H1 (cell line): Measurements from ENCODE around the gene CPHXL2. TPM values are rescaled to one million over a fixed set of nuclear protein-coding genes. Genes with fewer than 3 reads are reported as not detected.

ENCODE experiments used
- CTCF ChIA-PET: fragments of 300-600 bp; sonication (Branson Sonifier 250); formaldehyde crosslinking; loops from one replicate; lab custom pipeline; 2021; ENCODE audit not compliant: partially characterized antibody; lab: Charles Lee
- POLR2A ChIA-PET: fragments of 300-600 bp; sonication (Branson Sonifier 250); formaldehyde crosslinking; loops from one replicate; lab custom pipeline; 2021; ENCODE audit warnings: inconsistent platforms; ENCODE audit not compliant: partially characterized antibody; lab: Charles Lee
- DNase-seq, 2 experiments: peaks; one replicate each; pipeline versions ENCODE4 v3.0.0 to v3.0.0-alpha.2; 2010 to 2022; ENCODE audit warnings: low spot score in 2 of 2, low read depth in 1 of 2, mixed read lengths in 1 of 2
- FAIRE-seq: peaks from 2 replicates; lab custom pipeline; 2011; peaks lifted over from hg19 to GRCh38; lab: Jason Lieb, UNC
- H2AFZ ChIP-seq: 2 replicates; pipeline ENCODE4 v1.8.1; 2012; ENCODE audit warnings: low read length, inconsistent platforms
- H2AK5ac ChIP-seq: 2 replicates; pipeline ENCODE4 v1.6.1; 2013; ENCODE audit warnings: low read depth, low read length
- H2BK120ac ChIP-seq: replicated peaks from 2 replicates; pipeline ENCODE3; 2013; ENCODE audit warnings: low read depth, low read length, inconsistent platforms
- H2BK12ac ChIP-seq: 2 replicates; pipeline ENCODE4 v1.6.1; 2013; ENCODE audit warnings: low read depth, low read length
- H2BK15ac ChIP-seq: 2 replicates; pipeline ENCODE4 v1.6.1; 2013; ENCODE audit warnings: low read length
- H2BK20ac ChIP-seq: 2 replicates; pipeline ENCODE4 v1.6.1; 2013; ENCODE audit warnings: low read length
- H2BK5ac ChIP-seq: 2 replicates; pipeline ENCODE4 v1.6.1; 2013; ENCODE audit warnings: low read depth, low read length
- H3K14ac ChIP-seq: 2 replicates; pipeline ENCODE4 v1.6.1; 2013; ENCODE audit warnings: inconsistent platforms; ENCODE audit not compliant: insufficient read length
- H3K18ac ChIP-seq: 2 replicates; pipeline ENCODE4 v1.6.1; 2013; ENCODE audit warnings: low read length; ENCODE audit errors: extremely low read depth
- H3K23ac ChIP-seq: 2 replicates; pipeline ENCODE4 v1.6.1; 2013; ENCODE audit warnings: inconsistent platforms; ENCODE audit not compliant: insufficient read length
- H3K23me2 ChIP-seq: 2 replicates; pipeline ENCODE4 v1.6.1; 2013; ENCODE audit warnings: low read depth, low read length
- H3K27ac ChIP-seq: 2 replicates; pipeline ENCODE4 v1.6.1; 2011; ENCODE audit warnings: low read depth, low read length, inconsistent platforms
- H3K27me3 ChIP-seq, 4 experiments: replicated peaks in 1 of 4; 1 replicate in 1 of 4; 2 replicates in 3 of 4; pipeline versions ENCODE4 v1.6.1 to v1.8.1; 2011 to 2013; ENCODE audit warnings: low read length in 3 of 4, mild to moderate bottlenecking in 3 of 4, inconsistent platforms in 2 of 4, mixed read lengths in 2 of 4, moderate library complexity in 1 of 4; ENCODE audit not compliant: control insufficient read depth in 3 of 4, insufficient read depth in 3 of 4; ENCODE audit errors: extremely low read depth in 1 of 4
- H3K36me3 ChIP-seq, 4 experiments: 2 replicates each; pipeline versions ENCODE4 v1.6.1 to v1.8.1; 2011 to 2013; ENCODE audit warnings: mild to moderate bottlenecking in 4 of 4, low read length in 3 of 4, moderate library complexity in 2 of 4, control low read depth in 1 of 4, inconsistent platforms in 1 of 4; ENCODE audit not compliant: insufficient read depth in 4 of 4, control insufficient read depth in 2 of 4
- H3K4ac ChIP-seq: replicated peaks from 2 replicates; pipeline ENCODE3; 2013; ENCODE audit warnings: low read length, low read depth, mixed read lengths, inconsistent platforms; ENCODE audit not compliant: insufficient read length
- H3K4me1 ChIP-seq, 4 experiments: replicated peaks in 1 of 4; 1 replicate in 1 of 4; 2 replicates in 3 of 4; pipeline versions ENCODE4 v1.6.1 to v1.8.1; 2011 to 2013; ENCODE audit warnings: low read length in 3 of 4, inconsistent platforms in 2 of 4, mixed read lengths in 1 of 4; ENCODE audit not compliant: insufficient read depth in 4 of 4, control insufficient read depth in 3 of 4
- H3K4me2 ChIP-seq, 2 experiments: 2 replicates each; pipeline versions ENCODE4 v1.6.1 to v1.8.1; 2011 to 2013; ENCODE audit warnings: low read depth in 2 of 2, low read length in 2 of 2, control low read depth in 1 of 2, inconsistent platforms in 1 of 2, mild to moderate bottlenecking in 1 of 2; ENCODE audit not compliant: insufficient read depth in 1 of 2
- H3K4me3 ChIP-seq, 4 experiments: fragments of 200-600, 300-600 bp in 1 of 4; sonication (generic), shearing (Covaris generic), sonication (Bioruptor Twin) in 1 of 4; 2 replicates each; pipeline versions ENCODE4 v1.5.1 to v1.8.1; 2011 to 2016; ENCODE audit warnings: low read length in 4 of 4, low read depth in 3 of 4, control low read depth in 2 of 4, inconsistent platforms in 2 of 4, mild to moderate bottlenecking in 2 of 4, mixed read lengths in 1 of 4, moderate library complexity in 1 of 4; ENCODE audit not compliant: insufficient read depth in 2 of 4; ENCODE audit errors: extremely low read depth in 1 of 4
- H3K56ac ChIP-seq: replicated peaks from 2 replicates; pipeline ENCODE3; 2013; ENCODE audit warnings: low read depth, mild to moderate bottlenecking, mixed read lengths, low read length, inconsistent platforms; ENCODE audit not compliant: insufficient read length
- H3K79me1 ChIP-seq: 2 replicates; pipeline ENCODE4 v1.6.1; 2013; ENCODE audit warnings: low read depth, low read length, control low read depth
- H3K79me2 ChIP-seq, 2 experiments: 2 replicates each; pipeline versions ENCODE4 v1.6.1 to v1.8.1; 2012 to 2013; ENCODE audit warnings: low read length in 2 of 2, mild to moderate bottlenecking in 2 of 2, inconsistent platforms in 1 of 2; ENCODE audit not compliant: insufficient read depth in 2 of 2, control insufficient read depth in 1 of 2
- H3K9ac ChIP-seq, 4 experiments: replicated peaks in 1 of 4; 1 replicate in 1 of 4; 2 replicates in 3 of 4; pipeline versions ENCODE4 v1.6.1 to v1.8.1; 2011 to 2013; ENCODE audit warnings: low read depth in 3 of 4, low read length in 3 of 4, control low read depth in 2 of 4, mild to moderate bottlenecking in 2 of 4, moderate library complexity in 2 of 4, inconsistent platforms in 1 of 4; ENCODE audit errors: extremely low read depth in 1 of 4
- H3K9me3 ChIP-seq, 2 experiments: 2 replicates each; pipeline versions ENCODE4 v1.6.1 to v1.8.1; 2012 to 2013; ENCODE audit warnings: mild to moderate bottlenecking in 2 of 2, moderate library complexity in 2 of 2, control low read depth in 1 of 2, inconsistent platforms in 1 of 2, low read depth in 1 of 2, low read length in 1 of 2, mixed read lengths in 1 of 2; ENCODE audit not compliant: insufficient read depth in 2 of 2
- H4K20me1 ChIP-seq, 2 experiments: replicated peaks in 1 of 2; 2 replicates each; pipeline versions ENCODE3 to v1.8.1; 2011 to 2013; ENCODE audit warnings: inconsistent platforms in 2 of 2, low read length in 2 of 2, mild to moderate bottlenecking in 1 of 2; ENCODE audit not compliant: insufficient read depth in 2 of 2, control insufficient read depth in 1 of 2
- H4K5ac ChIP-seq: 2 replicates; pipeline ENCODE4 v1.6.1; 2013; ENCODE audit warnings: low read length, low read depth, mixed read lengths, inconsistent platforms; ENCODE audit not compliant: insufficient read length
- H4K8ac ChIP-seq: 2 replicates; pipeline ENCODE4 v1.8.0; 2013; ENCODE audit warnings: mild to moderate bottlenecking, moderate library complexity, low read length, inconsistent platforms; ENCODE audit not compliant: insufficient read depth; ENCODE audit errors: extremely low read depth
- H4K91ac ChIP-seq: replicated peaks from 2 replicates; pipeline ENCODE3; 2013; ENCODE audit warnings: low read length, mixed read lengths, inconsistent platforms; ENCODE audit not compliant: insufficient read length
- CEBPB ChIP-seq: IDR thresholded peaks from 2 replicates; pipeline ENCODE4 v1.6.1; 2012; ENCODE audit warnings: low read depth, low read length
- CHD2 ChIP-seq: IDR thresholded peaks from 2 replicates; pipeline ENCODE4 v1.6.1; 2012; ENCODE audit warnings: low read length, improper control_type of control experiment
- CTBP2 ChIP-seq: IDR thresholded peaks from 2 replicates; pipeline ENCODE4 v1.7.0; 2011; ENCODE audit warnings: borderline replicate concordance, mild to moderate bottlenecking, moderate library complexity, mixed read lengths, low read length; ENCODE audit not compliant: insufficient read depth, insufficient read length
- JUN ChIP-seq: IDR thresholded peaks from 2 replicates; pipeline ENCODE4 v1.6.1; 2011; ENCODE audit warnings: low read depth, mild to moderate bottlenecking, improper control_type of control experiment, low read length
- KDM4A ChIP-seq: IDR thresholded peaks from one replicate; pipeline ENCODE4 v1.7.1; 2012; ENCODE audit warnings: low read depth, mild to moderate bottlenecking, moderate library complexity, low read length, inconsistent platforms; ENCODE audit not compliant: severe bottlenecking
- NANOG ChIP-seq: IDR thresholded peaks from 2 replicates; pipeline ENCODE4 v1.6.1; 2011; ENCODE audit warnings: low read length, low read depth, mild to moderate bottlenecking, inconsistent platforms; ENCODE audit not compliant: insufficient read depth, poor library complexity, severe bottlenecking
- SRF ChIP-seq: IDR thresholded peaks from 2 replicates; pipeline ENCODE4 v1.6.1; 2011; ENCODE audit warnings: mild to moderate bottlenecking, low read depth, low read length, moderate library complexity
- TEAD4 ChIP-seq: IDR thresholded peaks from 2 replicates; pipeline ENCODE4 v1.6.1; 2012; ENCODE audit warnings: low read depth, low read length, inconsistent platforms, mixed read lengths
- WGBS, 2 experiments: shearing (Covaris generic) in 1 of 2; methylation state at CpG; one replicate each; pipeline versions ENCODE4 v1.1.6 to v1.1.7; 2013 to 2015; ENCODE audit warnings: low lambda C conversion rate in 2 of 2, mixed read lengths in 2 of 2, inconsistent platforms in 1 of 2, low coverage in 1 of 2, missing lambda C conversion rate in 1 of 2; ENCODE audit not compliant: insufficient replicate concordance in 2 of 2, insufficient coverage in 1 of 2, insufficient read length in 1 of 2; ENCODE audit errors: extremely low coverage in 1 of 2, missing lambda C conversion rate in 1 of 2; 5-methylcytosine and 5-hydroxymethylcytosine counted together
- polyA plus RNA-seq, 7 experiments: library from polyadenylated mRNA; depleted of rRNA in 3 of 7; stranded (reverse) in 5 of 7; unstranded in 2 of 7; fragments of >200 nt in 5 of 7; fragments of 200-250 nt in 2 of 7; gene quantifications; 1 replicate in 5 of 7; 2 replicates in 1 of 7; 4 replicates in 1 of 7; pipeline versions ENCODE4 v1.2.1 to v1.2.3, GENCODE V29; 2011 to 2013; ENCODE audit warnings: missing spikeins in 2 of 7, mixed read lengths in 2 of 7
- total RNA-seq: library from RNA; stranded (reverse); fragmentation: NEBNext Ultra II Directional; extraction: Animal tissue kit (Norgen Biotek cat#: 25700); gene quantifications from 2 replicates; pipeline ENCODE4 v1.2.1, GENCODE V29; 2021

CPHXL2 gene
- total and polyA plus RNA-seq, 2 of the 8 experiments (the other 6 are each of a cell fraction or from before 2014, with no cell fraction given): not detected

- WGBS, 2 experiments: 87% methylated on average over 3 of the region's 3 CpGs; no CpG with 5 or more reads in 1 of the 2 experiments
- no peak for FAIRE-seq
- CTCF ChIA-PET: interaction anchor here (0.9 kb wide), 1 partner anchor 829 kb away, joined by 3 read pairs; no protein-coding TSS in a partner anchor
Observed at GRCh38 chr16:75617121-75617520, 59.7 kb downstream of the CPHXL2 start.

More at GRCh38 chr16:75617121-75617520, 59.7 kb downstream of the CPHXL2 start:
- Histone ChIP-seq H3K36me3 (peaks cover 9 to 64% (median 43%) of the 10 kb centered on the region in 4 experiments), H3K23me2 (peaks cover 1% of the 10 kb centered on the region), H2AK5ac (no peak overlapping the region), H3K4me2 (no peak overlapping the region), H2BK5ac (no peak overlapping the region), H4K5ac (no peak overlapping the region), H3K23ac (no peak overlapping the region), H3K9me3 (no peaks in the 10 kb centered on the region), H4K8ac (no peak overlapping the region), H2BK20ac (no peak overlapping the region), H3K56ac (no peak overlapping the region), H3K27ac (no peak overlapping the region), H2BK12ac (no peak overlapping the region), H3K27me3 (no peaks in the 10 kb centered on the region), H4K20me1 (peaks cover 0 to 2% of the 10 kb centered on the region in 2 experiments), H3K18ac (no peak overlapping the region), H2BK15ac (no peak overlapping the region), H2AFZ (no peak overlapping the region), H3K79me1 (no peaks in the 10 kb centered on the region; the same call in 1 of the 2 replicates), H3K9ac (no peak overlapping the region), H4K91ac (no peak overlapping the region), H3K4me1 (peaks cover 0 to 6% (median 2%) of the 10 kb centered on the region in 4 experiments; a peak in 5 of 7 replicates), H2BK120ac (no peak overlapping the region), H3K14ac (no peak overlapping the region), H3K4me3 (no peak overlapping the region), H3K79me2 (peaks cover 0 to 4% of the 10 kb centered on the region in 2 experiments; a peak in 1 of 4 replicates), H3K4ac (no peak overlapping the region)
- no peak for DNase-seq
- POLR2A ChIA-PET: no interaction called here
- TF ChIP-seq CTBP2: no peak
- no peak for TF ChIP-seq KDM4A
- no peak for TF ChIP-seq CHD2
- TF ChIP-seq SRF: no peak
- no peak for TF ChIP-seq TEAD4
- no peak for TF ChIP-seq CEBPB
- no peak for TF ChIP-seq NANOG
- no peak for TF ChIP-seq JUN
